IPS-18c (cell line): Measurements from ENCODE around the gene TGM5.
"Not testable (repeated sequence)": the region's sequence is repeated elsewhere in the genome, so short reads cannot be mapped to it uniquely, and the experiment has no call there.

Experiments
- H3K4me3 ChIP-seq: 2 replicates; pipeline ENCODE4 v1.7.0; 2013; ENCODE audit warnings: low read depth, mild to moderate bottlenecking, low read length, moderate library complexity; ENCODE audit not compliant: insufficient read depth
- H3K9me3 ChIP-seq: one replicate; pipeline ENCODE4 v1.6.1; 2013; ENCODE audit warnings: mild to moderate bottlenecking, low read length, moderate library complexity; ENCODE audit not compliant: control insufficient read depth, insufficient read depth

TGM5 gene

DNA sequence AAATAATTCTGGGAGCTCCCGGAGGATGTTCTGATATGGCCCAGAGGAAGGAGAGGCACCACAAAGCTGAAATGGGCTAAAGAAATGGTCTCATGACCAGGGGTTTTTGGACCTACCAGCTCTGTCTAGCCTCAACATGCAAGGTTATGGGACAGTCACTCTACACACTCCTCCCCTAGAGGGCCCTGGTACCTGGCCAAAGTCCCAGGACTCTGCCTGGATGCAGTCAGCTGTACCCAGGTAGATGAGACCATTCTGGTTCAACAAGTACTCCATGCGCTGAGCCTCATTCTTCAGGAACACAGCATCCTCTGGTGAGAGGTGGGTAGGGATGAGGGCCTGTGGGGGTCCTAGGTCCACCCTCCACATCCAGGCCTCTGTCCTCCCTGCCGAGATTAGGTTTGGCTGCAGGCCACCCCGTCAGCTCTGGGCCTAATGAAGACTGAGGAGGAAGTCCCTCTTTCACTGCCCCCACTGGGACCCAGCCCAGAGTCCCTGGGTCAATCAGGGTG, 55.4 kb downstream of the TGM5 start:
- Histone ChIP-seq H3K4me3 (no peak overlapping the region), H3K9me3 (peaks cover 2% of the 10 kb centered on the region)

DNA sequence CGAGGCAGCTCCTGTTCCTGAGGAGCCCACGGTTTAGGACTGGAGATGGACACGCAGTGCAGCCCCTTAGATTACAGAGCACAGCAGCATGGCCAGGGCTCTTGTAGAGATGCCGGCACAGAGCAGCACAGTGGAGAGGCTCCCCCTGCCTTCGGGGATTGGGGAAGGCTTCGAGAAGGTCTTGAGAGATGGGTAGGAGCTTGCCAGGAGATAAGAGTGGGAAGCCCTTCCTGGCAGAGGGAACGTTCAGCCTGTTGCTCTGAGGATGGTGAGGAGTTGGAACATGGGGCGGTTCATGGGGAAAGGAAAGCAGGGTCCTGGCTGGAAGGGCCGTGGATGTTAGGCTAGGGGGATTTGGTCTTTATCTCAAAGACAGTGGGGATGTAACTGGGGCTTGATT, 55.9 kb downstream of the TGM5 start:
- Histone ChIP-seq H3K4me3 (no peak overlapping the region), H3K9me3 (peaks cover 2% of the 10 kb centered on the region)

DNA sequence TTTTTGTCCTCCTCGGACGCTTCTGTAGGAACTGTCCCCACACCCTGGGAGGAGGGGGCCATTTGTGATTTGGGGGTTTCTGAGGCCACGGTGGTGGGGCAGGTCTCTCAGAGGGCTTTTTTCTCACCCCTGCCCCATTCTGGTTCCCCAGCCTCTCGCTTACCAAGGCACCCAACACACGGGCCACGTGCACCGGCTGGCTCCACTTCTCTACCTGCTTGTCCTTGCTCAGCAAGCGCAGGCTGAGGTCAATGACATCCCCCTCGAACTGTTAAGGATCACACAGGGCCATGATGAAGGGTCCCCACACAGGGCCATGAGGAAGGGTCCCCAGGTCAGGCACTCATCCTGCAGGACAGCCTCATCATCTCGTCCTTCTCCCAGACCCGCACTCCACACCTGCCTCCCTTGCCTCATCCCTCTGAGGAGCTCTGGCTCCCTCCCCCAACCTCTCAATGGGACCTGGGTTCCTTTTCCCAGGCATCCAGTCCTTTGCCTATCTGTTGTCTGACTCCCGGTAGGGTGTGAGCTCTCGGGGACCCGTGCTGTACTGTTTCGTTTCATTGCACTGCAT, 56.5 kb downstream of the TGM5 start:
- Histone ChIP-seq H3K4me3 (no peak overlapping the region), H3K9me3 (peaks cover 2% of the 10 kb centered on the region)

DNA sequence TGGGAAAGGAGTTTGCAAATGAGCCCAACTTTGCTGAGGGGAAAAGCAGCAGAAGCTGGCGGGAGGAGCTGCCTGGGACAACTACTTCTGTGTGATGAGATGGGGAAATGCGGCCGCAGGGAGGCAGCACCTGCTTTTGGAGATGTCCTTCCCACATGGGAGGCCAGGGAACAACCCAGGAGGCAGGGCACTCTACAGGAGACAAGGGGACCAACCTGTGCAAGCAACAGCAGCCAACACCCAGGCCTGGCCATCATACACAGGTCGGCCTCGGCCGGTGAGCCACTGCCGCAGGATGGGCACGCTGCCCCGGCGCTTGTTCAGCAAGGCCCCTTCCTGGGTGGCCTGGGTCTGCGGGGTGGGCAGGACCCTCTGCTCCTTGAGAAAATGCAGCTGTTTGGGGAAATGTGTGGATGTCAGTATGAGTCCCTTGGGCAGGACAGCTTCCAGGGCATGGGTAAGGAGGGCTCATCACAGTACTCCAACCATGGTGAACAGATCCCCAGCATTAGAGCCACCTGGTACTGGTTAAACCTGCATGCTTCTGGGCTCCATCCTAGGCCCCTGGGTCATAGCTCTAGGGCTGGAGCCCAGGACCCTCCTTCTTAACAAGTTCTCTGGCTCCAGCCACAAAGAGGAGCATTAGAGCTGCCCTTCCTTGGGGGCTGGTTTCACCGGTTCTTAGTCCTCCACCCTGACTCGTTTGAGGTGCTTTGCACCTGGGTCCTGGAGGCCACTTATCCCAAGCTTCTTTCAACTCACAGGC, 57.5 kb downstream of the TGM5 start:
- peaks cover 2% of the 10 kb centered on the region for H3K9me3 ChIP-seq
- H3K4me3 ChIP-seq, result no peak overlapping the region

DNA sequence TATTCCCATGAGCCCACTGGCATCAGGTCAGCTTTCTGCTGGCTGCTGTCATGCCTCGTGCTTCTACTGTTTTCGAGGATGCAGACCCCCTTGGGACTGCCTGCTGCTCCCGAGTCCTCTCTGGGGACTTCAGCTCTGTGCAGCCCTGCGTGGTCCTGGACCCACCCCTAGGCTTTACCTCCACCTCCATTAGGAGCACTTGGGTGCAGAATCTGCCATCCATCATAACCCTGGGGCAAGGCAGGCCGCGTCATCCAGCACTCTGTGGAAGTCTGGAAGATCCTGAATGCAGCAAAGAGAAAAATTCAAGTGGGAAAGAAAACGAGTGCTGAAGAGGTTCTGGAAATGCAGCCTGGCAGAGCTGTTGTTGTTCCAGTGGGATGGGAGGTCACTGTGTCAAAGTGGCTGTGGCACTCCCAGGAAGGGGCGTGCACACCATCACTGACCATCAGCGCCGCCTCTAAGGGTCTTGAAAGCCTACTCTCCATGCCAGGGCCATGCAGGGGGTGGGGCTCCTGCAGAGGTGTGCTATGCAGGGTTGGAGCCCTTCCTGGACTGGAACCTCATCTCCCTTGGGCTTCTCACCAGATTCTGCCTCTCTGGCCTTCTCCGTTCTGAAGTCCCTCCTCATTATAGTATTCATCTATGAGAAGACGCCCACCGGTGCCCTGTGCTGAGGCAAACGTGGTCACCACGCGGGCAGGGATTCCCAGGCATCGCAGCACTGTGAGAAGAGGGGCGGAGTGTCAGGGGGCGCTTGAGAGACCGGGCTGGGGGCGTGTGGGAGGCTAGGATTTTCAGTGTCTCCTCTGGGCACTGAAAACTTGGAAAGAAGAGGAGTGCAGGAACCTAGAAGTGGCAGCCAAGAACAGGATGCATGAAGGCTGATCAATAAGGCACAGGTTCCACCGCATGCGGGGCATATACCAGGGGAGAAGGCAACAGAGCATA, 58.4 kb downstream of the TGM5 start:
- Histone ChIP-seq H3K4me3 (no peak overlapping the region), H3K9me3 (peaks cover 2% of the 10 kb centered on the region)

DNA sequence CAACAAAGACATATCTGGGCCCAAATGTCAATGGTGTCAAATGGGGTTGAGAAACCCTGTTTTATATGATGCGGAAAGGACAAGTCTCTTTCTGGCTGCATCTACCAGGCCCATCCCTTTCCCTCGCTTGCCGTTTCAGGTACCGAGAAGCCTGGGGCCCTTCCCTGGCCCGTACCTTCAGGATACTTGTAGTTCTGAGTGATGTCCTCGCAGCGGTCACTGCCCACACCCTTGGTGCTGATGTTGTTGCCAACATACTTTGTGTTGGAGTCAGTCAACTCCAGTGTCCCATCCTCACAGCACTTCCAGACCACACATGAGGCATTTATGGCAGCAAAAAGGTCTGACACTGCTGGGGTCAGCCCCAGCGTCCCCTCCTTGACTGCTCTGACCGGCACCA, 59.7 kb downstream of the TGM5 start:
- H3K9me3 ChIP-seq, result no peaks in the 10 kb centered on the region
- H3K4me3 ChIP-seq, result no peak overlapping the region

DNA sequence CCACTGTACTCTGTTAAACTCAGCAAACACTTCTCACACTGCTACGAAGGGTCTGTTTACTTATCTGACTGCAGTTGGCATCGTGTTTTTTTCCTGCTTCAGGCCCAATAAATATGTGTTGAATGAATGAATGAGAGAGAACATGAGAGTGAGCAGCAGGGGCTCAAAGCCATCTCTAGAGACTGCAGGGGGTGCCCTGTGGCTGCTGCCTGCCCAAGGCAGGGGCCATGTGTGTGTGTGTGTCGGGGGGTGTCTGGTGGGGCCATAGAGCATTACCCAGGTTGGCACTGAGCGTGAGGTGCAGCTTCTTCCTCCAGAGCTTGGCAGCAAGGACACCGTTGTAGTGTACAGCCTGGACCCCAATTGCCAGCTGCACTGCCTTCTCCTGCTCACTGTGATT, 60.7 kb downstream of the TGM5 start:
- H3K9me3 ChIP-seq, result no peaks in the 10 kb centered on the region
- no peak overlapping the region; the same call in 1 of the 2 replicates for H3K4me3 ChIP-seq

DNA sequence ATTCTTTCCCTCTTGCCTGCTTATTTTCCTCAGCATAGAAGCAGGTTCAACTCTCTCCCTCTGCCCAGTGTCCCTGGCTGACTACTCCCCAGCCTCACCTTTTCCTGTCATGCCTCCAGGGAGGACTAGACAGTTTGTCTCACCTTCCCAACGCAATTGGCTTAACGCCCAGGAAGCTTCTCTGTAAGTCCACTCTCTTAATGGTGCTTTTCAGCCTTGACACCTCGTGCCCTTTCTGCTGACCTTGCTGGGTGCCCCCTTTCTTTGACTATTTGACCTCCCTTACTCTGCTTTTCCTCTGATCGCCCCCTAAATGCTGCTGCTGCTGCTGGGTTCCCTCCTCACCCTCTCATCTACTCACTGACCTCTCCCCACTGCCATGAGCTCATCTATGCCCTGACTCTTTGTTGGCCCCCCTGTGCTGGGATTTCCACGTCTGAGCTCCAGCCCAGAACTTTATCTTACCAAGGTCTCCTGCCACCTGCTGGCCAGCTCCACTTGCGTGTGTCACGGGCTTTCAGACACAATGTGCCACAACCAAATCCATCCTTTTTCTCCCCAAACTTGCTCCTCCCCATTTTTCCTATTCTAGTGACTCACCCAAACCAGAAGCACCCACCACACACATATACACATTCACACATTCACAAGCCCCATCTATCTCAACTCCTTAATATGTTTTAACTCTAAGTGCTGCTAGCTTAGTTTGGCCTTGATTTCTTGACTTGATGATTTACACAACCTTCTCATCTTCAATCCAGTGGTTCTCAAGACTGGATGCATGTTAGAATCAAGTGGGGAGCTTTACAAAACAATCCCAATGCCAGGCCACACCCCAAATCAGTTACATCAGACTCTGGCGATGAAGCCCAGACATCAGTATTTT, 62.5 kb downstream of the TGM5 start:
- Histone ChIP-seq H3K9me3 (no peaks in the 10 kb centered on the region), H3K4me3 (no peak overlapping the region)

DNA sequence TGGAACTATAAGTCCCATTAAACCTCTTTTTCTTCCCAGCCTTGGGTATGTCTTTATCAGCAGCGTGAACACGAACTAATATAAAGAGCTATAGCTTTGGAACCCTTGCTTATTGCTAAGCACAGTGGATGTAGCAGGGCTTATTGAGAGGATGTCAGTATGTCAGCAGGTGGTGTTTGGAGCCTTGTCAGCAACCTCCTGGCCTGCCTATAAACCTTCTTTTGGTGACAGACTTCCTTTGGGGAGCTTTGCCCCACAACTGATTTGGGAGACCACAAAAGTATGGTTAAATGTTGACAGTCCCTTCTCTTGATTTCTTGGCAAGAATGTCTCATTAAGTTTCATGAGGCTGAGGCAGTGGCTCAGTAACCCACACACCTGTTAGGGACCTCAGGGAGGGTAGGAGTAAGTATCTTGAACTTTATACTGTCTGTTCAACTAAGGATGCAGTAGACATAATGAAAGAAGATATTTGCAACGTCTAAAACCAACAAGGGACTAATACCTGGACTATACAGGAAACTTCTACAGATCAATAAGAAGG, 66.7 kb downstream of the TGM5 start:
- no peak overlapping the region for H3K4me3 ChIP-seq

DNA sequence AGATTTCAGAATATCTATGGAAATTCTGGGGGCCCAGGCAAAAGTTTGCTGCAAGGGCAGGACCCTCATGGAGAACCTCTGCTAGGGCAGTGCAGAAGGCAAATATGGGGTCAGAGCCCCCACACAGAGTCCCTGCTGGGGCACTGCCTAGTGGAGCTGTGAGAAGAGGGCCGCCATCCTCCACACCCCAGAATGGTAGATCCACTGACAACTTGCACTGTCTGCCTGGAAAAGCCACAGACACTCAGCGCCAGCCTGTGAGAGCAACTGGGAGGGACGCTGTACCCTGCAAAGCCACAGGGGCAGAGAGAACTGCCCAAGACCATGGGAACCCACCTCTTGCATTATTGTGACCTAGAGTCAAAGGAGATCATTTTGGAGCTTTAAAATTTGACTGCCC, 67.7 kb downstream of the TGM5 start:
- Histone ChIP-seq H3K9me3 (no peaks in the 10 kb centered on the region), H3K4me3 (no peak overlapping the region)

More for the DNA sequence above, 66.7 kb downstream of the TGM5 start:
- H3K9me3 ChIP-seq, result no peaks in the 10 kb centered on the region

DNA sequence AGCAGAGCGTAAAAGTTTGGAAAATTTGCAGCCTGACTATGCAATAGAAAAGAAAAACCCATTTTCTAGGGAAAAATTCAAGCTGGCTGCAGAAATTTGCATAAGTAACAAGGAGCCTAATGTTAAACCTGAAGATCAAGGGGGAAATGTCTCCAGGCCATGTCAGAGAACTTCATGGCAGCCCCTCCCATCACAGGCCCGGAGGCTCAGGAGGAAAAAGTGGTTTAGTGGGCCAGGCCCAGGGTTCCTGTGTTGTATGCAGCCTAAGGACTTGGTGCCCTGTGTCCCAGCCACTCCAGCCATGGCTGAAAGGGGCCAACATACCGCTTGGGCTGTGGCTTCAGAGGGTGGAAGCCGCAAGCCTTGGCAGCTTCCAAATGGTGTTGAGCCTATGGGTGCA, 68.2 kb downstream of the TGM5 start:
- H3K9me3 ChIP-seq, H3K4me3 ChIP-seq: not testable (repeated sequence)

DNA sequence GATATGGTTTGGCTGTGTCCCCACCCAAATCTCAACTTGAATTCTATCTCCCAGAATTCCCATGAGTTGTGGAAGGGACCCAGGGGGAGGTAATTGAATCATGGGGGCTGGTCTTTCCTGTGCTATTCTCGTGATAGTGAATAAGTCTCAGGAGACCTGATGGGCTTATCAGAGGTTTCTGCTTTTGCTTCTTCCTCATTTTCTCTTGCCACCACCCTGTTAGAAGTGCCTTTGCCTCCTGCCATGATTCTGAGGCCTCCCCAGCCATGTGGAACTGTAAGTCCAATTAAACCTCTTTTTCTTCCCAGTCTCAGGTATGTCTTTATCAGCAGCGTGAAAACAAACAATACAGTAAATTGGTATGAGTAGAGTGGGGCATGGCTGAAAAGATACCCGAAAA, 69.0 kb downstream of the TGM5 start:
- not testable (repeated sequence) for H3K9me3 ChIP-seq, H3K4me3 ChIP-seq

DNA sequence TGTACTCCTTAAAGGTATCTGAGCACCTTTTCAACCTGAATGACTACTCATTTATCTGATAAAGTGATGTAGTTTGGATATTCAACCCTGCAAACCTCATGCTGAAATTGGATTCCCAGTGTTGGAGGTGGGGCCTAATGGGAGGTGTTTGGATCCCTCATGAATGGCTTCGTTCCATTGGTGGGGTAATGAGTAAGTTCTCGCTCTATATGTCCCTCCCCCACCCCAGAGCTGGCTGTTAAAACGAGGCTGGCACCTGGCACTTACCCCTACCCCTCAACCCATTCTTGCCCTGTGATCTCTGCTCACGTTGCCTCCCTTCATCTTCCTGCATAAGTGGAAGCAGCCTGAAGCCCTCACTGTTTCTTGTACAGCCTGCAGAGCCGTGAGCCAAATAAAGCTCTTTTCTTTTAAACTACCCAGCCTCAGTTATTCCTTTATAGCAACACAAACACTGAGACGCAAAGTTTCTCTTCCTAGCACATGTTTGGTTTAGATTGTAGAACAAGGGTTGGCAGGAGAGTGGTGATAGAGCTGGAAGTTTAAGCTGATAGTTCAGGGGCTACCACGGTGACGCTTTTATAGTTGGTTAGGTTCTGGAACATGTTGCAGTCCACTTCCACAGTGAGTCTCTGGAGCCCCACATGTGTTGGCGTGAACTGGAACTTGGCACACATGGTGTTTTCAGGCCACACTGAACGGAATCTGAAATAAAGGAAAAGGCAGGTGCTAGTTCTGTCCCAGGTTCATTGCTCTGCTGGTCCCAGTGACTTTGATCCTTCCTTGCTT, 69.8 kb downstream of the TGM5 start:
- H3K9me3 ChIP-seq, result no peaks in the 10 kb centered on the region
- no peak overlapping the region for H3K4me3 ChIP-seq

DNA sequence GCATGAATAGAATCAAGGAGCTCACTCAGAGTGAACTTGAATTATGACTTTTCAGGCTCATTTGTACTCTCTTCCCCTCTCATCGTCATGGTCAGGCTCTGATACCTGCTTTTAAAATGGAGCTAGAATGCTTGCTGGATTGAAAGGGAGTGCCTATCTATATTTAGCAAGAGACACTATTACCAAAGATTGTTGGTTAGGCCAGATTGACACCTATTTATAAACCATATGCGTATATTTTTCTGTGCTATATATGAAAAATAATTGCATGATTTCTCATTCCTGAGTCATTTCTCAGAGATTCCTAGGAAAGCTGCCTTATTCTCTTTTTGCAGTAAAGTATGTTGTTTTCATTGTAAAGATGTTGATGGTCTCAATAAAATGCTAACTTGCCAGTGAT, 71.9 kb downstream of the TGM5 start:
- H3K9me3 ChIP-seq, result no peaks in the 10 kb centered on the region
- H3K4me3 ChIP-seq, result no peak overlapping the region

DNA sequence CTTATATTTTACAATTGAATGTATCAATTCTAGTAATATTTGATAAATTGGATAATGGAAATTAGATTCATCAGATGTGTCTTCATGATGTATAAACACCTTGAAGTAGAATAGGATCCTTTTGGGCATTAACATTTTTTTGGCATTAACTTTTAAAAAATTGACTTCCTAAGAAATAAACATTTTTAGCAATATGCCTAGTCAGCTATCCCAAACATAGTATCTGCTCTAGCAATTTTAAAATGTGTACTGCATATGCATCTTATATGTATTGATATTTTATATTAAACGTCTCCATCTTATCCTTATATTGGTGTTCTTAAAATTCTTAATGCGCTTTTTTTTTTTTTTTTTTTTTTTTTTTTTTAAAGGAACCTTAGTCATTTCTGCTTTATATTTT, 73.0 kb downstream of the TGM5 start:
- H3K4me3 ChIP-seq, result no peak overlapping the region
- no peaks in the 10 kb centered on the region for H3K9me3 ChIP-seq

DNA sequence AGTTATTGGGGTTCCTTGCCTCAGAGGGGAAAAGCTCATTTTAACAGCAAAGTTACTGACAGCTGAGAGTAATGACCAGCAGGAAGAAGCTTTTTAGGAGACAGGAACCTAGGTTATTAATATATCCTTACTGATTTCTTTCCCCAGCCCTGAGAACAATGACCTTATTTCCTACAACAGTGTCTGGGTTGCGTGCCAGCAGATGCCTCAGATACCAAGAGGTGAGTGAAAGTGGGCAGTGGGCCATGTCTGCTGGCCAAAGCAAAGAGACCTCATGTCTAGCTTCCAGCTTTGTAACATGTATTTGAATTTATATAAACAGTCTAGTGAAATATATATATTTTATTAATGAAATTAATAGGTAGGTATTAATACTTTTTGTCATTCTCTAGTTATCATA, 76.5 kb downstream of the TGM5 start:
- no peak overlapping the region for H3K4me3 ChIP-seq

More for the DNA sequence above, 76.5 kb downstream of the TGM5 start:
- no peaks in the 10 kb centered on the region for H3K9me3 ChIP-seq
